ENCODE measurements around the gene R3HDML. TPM values are rescaled to one million over a fixed set of nuclear protein-coding genes. Genes with fewer than 3 reads are reported as not detected.
"Not testable (repeated sequence)": the region's sequence is repeated elsewhere in the genome, so short reads cannot be mapped to it uniquely, and the experiment has no call there.

Gene R3HDML
- total RNA-seq: not detected

GRCh38 chr20:44336725-44337380 lies at the start of gene R3HDML:
R3HDML (plus strand) TSS chr20:44337043; CDS start chr20:44337158, 115 bp downstream.
- Histone ChIP-seq H3K27me3 (ENCODE audit: control insufficient read depth in 3 of 3, insufficient read depth in 3 of 3, low read length in 3 of 3) (peaks cover 6 to 20% (median 14%) of the 10 kb centered on the region in 3 donors), H3K27ac (ENCODE audit: low read depth, low read length) (no peak within 1 kb of the TSS), H3K9me3 (ENCODE audit: control insufficient read depth in 3 of 3, low read length in 3 of 3) (no peaks in the 10 kb centered on the region), H3K9ac (ENCODE audit: low read depth in 1 of 3, low read length in 3 of 3) (no peak within 1 kb of the TSS), H3K4me3 (ENCODE audit: low read length in 3 of 3) (no peak within 1 kb of the TSS), H3K4me1 (ENCODE audit: control insufficient read depth in 3 of 3, insufficient read depth in 3 of 3, low read length in 3 of 3) (no peaks in the 10 kb centered on the region), H3K36me3 (ENCODE audit: control insufficient read depth in 3 of 3, insufficient read depth in 3 of 3, low read length in 3 of 3) (no peaks in the 10 kb centered on the region)

GRCh38 chr20:44287272-44288097 lies 49.4 kb upstream of the R3HDML start:
- Histone ChIP-seq H3K4me1 (ENCODE audit: control insufficient read depth in 3 of 3, insufficient read depth in 3 of 3, low read length in 3 of 3) (no peaks in the 10 kb centered on the region), H3K9ac (ENCODE audit: low read depth in 1 of 3, low read length in 3 of 3) (no peak overlapping the region), H3K9me3 (ENCODE audit: control insufficient read depth in 3 of 3, low read length in 3 of 3) (no peaks in the 10 kb centered on the region), H3K4me3 (ENCODE audit: low read length in 3 of 3) (no peak overlapping the region), H3K27me3 (ENCODE audit: control insufficient read depth in 3 of 3, insufficient read depth in 3 of 3, low read length in 3 of 3) (no peaks in the 10 kb centered on the region), H3K27ac (ENCODE audit: low read depth, low read length) (no peak overlapping the region), H3K36me3 (ENCODE audit: control insufficient read depth in 3 of 3, insufficient read depth in 3 of 3, low read length in 3 of 3) (peaks cover 0 to 2% (median 0%) of the 10 kb centered on the region in 3 donors)

- Histone ChIP-seq H3K27ac (ENCODE audit: low read depth, low read length) (no peak overlapping the region), H3K9me3 (ENCODE audit: control insufficient read depth in 3 of 3, low read length in 3 of 3) (no peaks in the 10 kb centered on the region), H3K36me3 (ENCODE audit: control insufficient read depth in 3 of 3, insufficient read depth in 3 of 3, low read length in 3 of 3) (peaks cover 0 to 2% (median 0%) of the 10 kb centered on the region in 3 donors)
These were observed 48.6 kb upstream of the R3HDML start for GRCh38 chr20:44288252-44288651.

GRCh38 chr20:44291754-44292153 lies 45.1 kb upstream of the R3HDML start:
- H3K27me3 ChIP-seq (ENCODE audit: control insufficient read depth in 3 of 3, insufficient read depth in 3 of 3, low read length in 3 of 3): no peaks in the 10 kb centered on the region
- H3K9ac ChIP-seq (ENCODE audit: low read depth in 1 of 3, low read length in 3 of 3): no peak overlapping the region
- H3K4me1 ChIP-seq (ENCODE audit: control insufficient read depth in 3 of 3, insufficient read depth in 3 of 3, low read length in 3 of 3): no peaks in the 10 kb centered on the region
- no peaks in the 10 kb centered on the region for H3K9me3 ChIP-seq (ENCODE audit: control insufficient read depth in 3 of 3, low read length in 3 of 3)
- H3K36me3 ChIP-seq (ENCODE audit: control insufficient read depth in 3 of 3, insufficient read depth in 3 of 3, low read length in 3 of 3): peaks cover 0 to 2% (median 0%) of the 10 kb centered on the region in 3 donors
- no peak overlapping the region for H3K27ac ChIP-seq (ENCODE audit: low read depth, low read length)
- no peak overlapping the region for H3K4me3 ChIP-seq (ENCODE audit: low read length in 3 of 3)

More at GRCh38 chr20:44288252-44288651, 48.6 kb upstream of the R3HDML start:
- no peak overlapping the region for H3K9ac ChIP-seq (ENCODE audit: low read depth in 1 of 3, low read length in 3 of 3)
- H3K27me3 ChIP-seq (ENCODE audit: control insufficient read depth in 3 of 3, insufficient read depth in 3 of 3, low read length in 3 of 3): no peaks in the 10 kb centered on the region
- H3K4me3 ChIP-seq (ENCODE audit: low read length in 3 of 3): no peak overlapping the region
- no peaks in the 10 kb centered on the region for H3K4me1 ChIP-seq (ENCODE audit: control insufficient read depth in 3 of 3, insufficient read depth in 3 of 3, low read length in 3 of 3)

- Histone ChIP-seq H3K27ac (ENCODE audit: low read depth, low read length) (no peak overlapping the region), H3K4me1 (ENCODE audit: control insufficient read depth in 3 of 3, insufficient read depth in 3 of 3, low read length in 3 of 3) (no peaks in the 10 kb centered on the region), H3K27me3 (ENCODE audit: control insufficient read depth in 3 of 3, insufficient read depth in 3 of 3, low read length in 3 of 3) (no peaks in the 10 kb centered on the region), H3K9ac (ENCODE audit: low read depth in 1 of 3, low read length in 3 of 3) (no peak overlapping the region), H3K4me3 (ENCODE audit: low read length in 3 of 3) (no peak overlapping the region), H3K9me3 (ENCODE audit: control insufficient read depth in 3 of 3, low read length in 3 of 3) (no peaks in the 10 kb centered on the region), H3K36me3 (ENCODE audit: control insufficient read depth in 3 of 3, insufficient read depth in 3 of 3, low read length in 3 of 3) (no peaks in the 10 kb centered on the region)
These were observed 40.8 kb upstream of the R3HDML start for GRCh38 chr20:44296011-44296410.

GRCh38 chr20:44297721-44298120 lies 39.1 kb upstream of the R3HDML start:
- Histone ChIP-seq H3K36me3 (ENCODE audit: control insufficient read depth in 3 of 3, insufficient read depth in 3 of 3, low read length in 3 of 3) (no peaks in the 10 kb centered on the region), H3K27me3 (ENCODE audit: control insufficient read depth in 3 of 3, insufficient read depth in 3 of 3, low read length in 3 of 3) (no peaks in the 10 kb centered on the region), H3K4me3 (ENCODE audit: low read length in 3 of 3) (no peak overlapping the region)

GRCh38 chr20:44299011-44299535 lies 37.8 kb upstream of the R3HDML start:
- not testable (repeated sequence) for H3K27me3 ChIP-seq (ENCODE audit: control insufficient read depth in 3 of 3, insufficient read depth in 3 of 3, low read length in 3 of 3); H3K9ac ChIP-seq (ENCODE audit: low read depth in 1 of 3, low read length in 3 of 3); H3K36me3 ChIP-seq (ENCODE audit: control insufficient read depth in 3 of 3, insufficient read depth in 3 of 3, low read length in 3 of 3); H3K4me3 ChIP-seq (ENCODE audit: low read length in 3 of 3); H3K27ac ChIP-seq (ENCODE audit: low read depth, low read length); H3K9me3 ChIP-seq (ENCODE audit: control insufficient read depth in 3 of 3, low read length in 3 of 3); H3K4me1 ChIP-seq (ENCODE audit: control insufficient read depth in 3 of 3, insufficient read depth in 3 of 3, low read length in 3 of 3)

More at GRCh38 chr20:44297721-44298120, 39.1 kb upstream of the R3HDML start:
- H3K27ac ChIP-seq (ENCODE audit: low read depth, low read length): no peak overlapping the region
- no peaks in the 10 kb centered on the region for H3K4me1 ChIP-seq (ENCODE audit: control insufficient read depth in 3 of 3, insufficient read depth in 3 of 3, low read length in 3 of 3)
- H3K9ac ChIP-seq (ENCODE audit: low read depth in 1 of 3, low read length in 3 of 3): no peak overlapping the region
- H3K9me3 ChIP-seq (ENCODE audit: control insufficient read depth in 3 of 3, low read length in 3 of 3): no peaks in the 10 kb centered on the region

GRCh38 chr20:44301285-44301684 lies 35.6 kb upstream of the R3HDML start:
- Histone ChIP-seq H3K27me3 (ENCODE audit: control insufficient read depth in 3 of 3, insufficient read depth in 3 of 3, low read length in 3 of 3) (no peaks in the 10 kb centered on the region), H3K4me3 (ENCODE audit: low read length in 3 of 3) (no peak overlapping the region), H3K4me1 (ENCODE audit: control insufficient read depth in 3 of 3, insufficient read depth in 3 of 3, low read length in 3 of 3) (no peaks in the 10 kb centered on the region), H3K27ac (ENCODE audit: low read depth, low read length) (no peak overlapping the region), H3K9me3 (ENCODE audit: control insufficient read depth in 3 of 3, low read length in 3 of 3) (no peaks in the 10 kb centered on the region), H3K9ac (ENCODE audit: low read depth in 1 of 3, low read length in 3 of 3) (no peak overlapping the region), H3K36me3 (ENCODE audit: control insufficient read depth in 3 of 3, insufficient read depth in 3 of 3, low read length in 3 of 3) (peaks cover 3 to 9% (median 8%) of the 10 kb centered on the region in 3 donors)

- H3K27me3 ChIP-seq (ENCODE audit: control insufficient read depth in 3 of 3, insufficient read depth in 3 of 3, low read length in 3 of 3): no peaks in the 10 kb centered on the region
- H3K4me1 ChIP-seq (ENCODE audit: control insufficient read depth in 3 of 3, insufficient read depth in 3 of 3, low read length in 3 of 3): no peaks in the 10 kb centered on the region
- no peaks in the 10 kb centered on the region for H3K9me3 ChIP-seq (ENCODE audit: control insufficient read depth in 3 of 3, low read length in 3 of 3)
- no peak overlapping the region for H3K9ac ChIP-seq (ENCODE audit: low read depth in 1 of 3, low read length in 3 of 3)
- peaks cover 7 to 14% (median 12%) of the 10 kb centered on the region in 3 donors for H3K36me3 ChIP-seq (ENCODE audit: control insufficient read depth in 3 of 3, insufficient read depth in 3 of 3, low read length in 3 of 3)
- H3K27ac ChIP-seq (ENCODE audit: low read depth, low read length): no peak overlapping the region
- no peak overlapping the region for H3K4me3 ChIP-seq (ENCODE audit: low read length in 3 of 3)
These were observed 34.7 kb upstream of the R3HDML start for GRCh38 chr20:44302026-44302669.

Measured in skeletal muscle tissue (tissue), 4 donors.